NCI-H2227 (cell line): ENCODE results near the gene MADCAM1.

Source experiments
- DNase-seq: peaks from one replicate; lab custom pipeline; 2025; ENCODE audit not compliant: unreplicated experiment; lab: John Stamatoyannopoulos, UW

Gene MADCAM1

DNA sequence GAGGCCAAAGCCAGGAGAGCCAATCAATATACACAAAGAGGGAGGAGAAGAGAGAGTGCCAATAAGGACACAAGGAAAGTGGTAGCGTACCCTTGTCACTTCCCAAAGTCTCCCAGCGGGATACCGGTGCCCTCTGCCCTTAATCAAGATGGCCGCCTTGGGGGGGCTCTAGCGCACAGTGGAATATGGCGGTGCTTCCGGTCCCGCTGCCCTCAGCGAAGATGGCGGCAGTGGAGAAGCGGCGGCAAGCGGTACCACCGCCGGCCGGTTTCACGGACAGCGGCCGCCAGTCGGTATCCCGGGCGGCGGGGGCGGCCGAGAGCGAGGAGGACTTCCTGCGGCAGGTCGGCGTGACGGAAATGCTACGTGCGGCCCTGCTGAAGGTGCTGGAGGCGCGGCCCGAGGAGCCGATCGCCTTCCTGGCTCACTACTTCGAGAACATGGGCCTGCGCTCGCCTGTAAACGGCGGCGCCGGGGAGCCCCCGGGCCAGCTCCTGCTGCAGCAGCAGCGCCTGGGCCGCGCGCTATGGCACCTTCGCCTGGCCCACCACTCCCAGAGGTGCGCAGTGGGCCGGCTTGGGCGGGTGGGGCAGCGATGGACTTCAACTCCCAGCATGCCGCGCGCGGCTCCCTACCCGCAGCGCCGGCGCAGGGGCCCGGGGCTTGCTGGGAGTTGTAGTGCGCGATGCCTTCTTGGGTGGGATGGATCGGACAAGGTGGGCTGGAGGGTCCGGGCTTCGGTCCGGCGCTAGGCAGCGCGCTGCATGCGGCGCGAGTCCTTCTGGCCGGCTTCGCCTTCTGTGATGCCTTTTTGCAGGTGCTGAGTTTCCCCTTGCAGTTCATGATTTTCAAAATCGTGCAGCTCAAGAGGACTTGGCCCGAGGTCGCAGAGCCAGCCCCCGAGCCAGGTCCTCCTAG lies 11.3 kb downstream of the MADCAM1 start, which contains the start of gene TPGS1:
TPGS1 (plus strand) TSS at position 212 of the 918 bp plus-strand sequence; CDS start at position 222, 10 bp downstream.
- peak; percentile 87 for DNase-seq

DNA sequence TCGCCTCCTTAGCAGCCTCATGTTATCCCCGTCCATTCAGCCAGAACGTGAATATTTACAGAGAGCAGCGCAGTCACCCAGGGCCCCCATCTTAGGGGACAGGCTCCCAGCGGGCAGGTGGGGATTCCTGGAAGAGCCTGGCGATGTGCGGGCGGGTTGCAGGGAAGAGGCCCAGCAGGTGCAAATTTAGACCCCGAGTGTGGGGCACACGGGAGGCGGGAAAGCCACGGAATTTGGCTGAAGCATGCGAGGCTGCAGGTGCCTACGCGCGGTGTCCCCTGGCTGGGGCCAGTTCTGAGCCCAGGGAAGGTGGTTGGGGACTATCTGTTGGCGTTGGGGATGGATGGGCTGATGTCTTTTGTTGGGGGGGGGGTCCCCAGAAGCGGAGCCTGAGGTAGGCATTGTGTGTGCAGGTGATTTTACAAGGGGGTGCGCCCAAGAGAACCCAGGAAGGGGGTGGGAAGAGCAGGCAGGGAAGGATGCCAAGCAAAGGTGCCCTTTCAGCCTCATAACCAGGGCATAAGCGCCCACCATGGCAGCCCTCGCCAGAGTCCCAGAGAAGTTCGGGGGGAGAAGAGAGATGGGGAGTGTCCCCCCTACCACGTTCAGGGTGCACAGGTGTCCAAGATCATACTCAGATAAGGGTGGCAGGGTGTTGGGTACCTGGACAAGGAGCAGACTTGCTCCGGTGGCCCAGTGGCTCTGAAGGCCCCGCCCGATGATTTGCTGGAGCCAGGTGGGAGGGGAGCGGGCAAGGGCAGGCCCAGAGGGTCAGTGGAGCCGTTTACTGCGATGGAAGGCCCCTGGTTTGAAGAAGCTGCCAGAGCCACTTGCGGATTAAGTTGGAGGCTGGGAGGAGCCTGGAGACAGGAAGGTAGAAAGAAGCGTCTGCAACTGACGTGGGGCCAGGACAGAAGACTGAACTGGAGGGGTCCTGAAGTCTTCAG lies 12.2 kb downstream of the MADCAM1 start:
- DNase-seq, result no peak

DNA sequence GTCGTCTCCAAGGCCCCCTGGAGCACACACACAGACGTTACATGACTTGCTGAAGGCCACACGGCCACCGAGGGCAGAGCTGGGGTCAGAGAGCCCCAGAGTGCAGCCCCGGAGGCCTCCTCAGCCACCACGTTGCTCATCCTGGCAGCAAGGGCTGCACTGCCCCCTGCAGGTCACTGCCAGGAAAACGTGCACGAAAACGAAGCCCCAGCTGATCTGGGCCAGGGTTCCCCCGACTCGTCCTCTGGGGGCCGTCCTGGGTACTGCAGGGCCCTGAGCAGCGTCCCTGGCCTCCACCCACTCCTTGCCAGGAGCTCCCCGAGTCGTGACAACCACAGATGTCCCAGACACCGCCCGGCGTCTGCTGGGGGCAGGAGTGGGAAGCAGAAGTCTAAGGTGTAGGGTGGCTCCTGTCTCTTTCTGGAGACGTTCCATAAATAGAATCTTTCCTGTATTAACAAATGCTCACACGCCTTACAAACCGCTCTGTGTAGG lies 14.4 kb downstream of the MADCAM1 start:
- peak; percentile 90 for DNase-seq

DNA sequence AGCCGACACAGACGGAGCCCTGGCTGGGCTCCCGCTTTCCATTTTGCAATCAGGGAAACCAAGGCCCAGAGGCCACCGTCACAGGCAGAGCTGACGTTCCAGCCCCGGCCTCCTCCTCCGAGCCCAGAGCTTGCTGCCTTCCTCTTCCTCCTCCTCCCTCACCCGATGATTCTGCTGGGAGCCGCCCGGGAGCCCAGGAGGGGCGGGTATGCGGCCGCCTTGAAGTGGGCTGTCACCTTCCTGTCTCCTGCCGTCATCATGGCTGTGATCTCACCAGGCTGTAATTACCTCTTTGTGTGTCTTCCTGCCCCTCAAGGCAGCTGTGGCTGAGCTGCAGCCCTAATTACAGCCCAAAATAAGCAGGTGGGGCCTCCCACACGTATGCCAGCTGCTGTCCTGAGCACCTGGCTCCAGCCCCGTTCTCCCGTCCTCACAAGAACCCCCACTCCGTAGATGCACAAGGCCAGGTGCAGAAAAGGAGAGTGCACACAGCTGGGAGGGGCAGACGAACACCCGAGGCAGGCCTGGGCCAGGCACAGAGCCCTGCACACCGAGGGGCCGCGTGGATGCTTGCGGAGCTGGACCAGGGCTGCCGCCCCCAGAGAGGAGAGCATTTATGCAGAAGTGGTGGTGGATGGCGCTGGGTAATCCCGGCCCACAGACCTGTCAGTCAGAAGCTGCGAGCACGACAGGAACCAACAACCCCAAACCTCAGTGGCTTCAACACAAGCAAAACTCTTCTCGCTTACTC lies 15.0 kb downstream of the MADCAM1 start:
- peak; percentile 91 for DNase-seq

DNA sequence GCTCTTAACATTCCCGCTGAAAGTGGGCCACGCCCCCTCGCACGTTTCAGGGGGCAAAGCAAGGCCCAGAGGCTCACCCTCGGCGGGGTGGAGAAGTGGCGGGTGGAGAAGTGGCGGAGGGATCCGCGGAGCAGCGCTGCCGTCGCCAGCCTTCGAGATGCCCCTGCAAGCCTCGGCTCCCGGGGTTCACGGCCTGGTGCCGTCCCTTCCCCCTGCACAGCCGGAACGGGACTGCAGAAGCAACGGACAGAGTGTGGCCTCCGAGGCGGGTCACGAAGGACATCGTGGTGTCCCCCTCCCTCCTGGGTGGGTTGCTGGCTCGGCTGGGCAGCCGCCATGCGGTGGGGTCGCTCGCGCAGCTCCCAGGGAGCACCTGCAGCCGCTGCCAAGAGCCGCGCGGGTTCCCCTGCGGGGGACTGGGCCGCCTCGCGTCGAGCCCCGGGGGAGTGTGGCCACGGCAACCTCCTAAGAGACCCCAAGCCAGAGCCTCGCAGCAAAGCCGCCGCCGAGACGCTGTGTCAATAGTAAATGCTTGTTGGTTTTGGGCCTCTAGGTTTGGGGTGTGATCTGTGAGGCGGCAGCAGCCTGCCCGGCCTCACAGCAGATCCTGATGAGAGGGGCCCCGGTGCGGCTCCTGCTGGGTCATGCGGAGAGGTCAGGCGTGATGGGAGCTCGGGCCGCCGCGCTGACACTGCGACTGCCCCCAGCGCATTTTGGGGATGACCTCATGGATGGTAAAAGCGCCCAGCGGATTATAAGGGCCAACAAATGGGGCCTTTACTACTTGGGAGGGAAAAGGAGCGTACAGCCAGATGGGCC lies 16.5 kb downstream of the MADCAM1 start:
- DNase-seq, result peak; percentile 58

DNA sequence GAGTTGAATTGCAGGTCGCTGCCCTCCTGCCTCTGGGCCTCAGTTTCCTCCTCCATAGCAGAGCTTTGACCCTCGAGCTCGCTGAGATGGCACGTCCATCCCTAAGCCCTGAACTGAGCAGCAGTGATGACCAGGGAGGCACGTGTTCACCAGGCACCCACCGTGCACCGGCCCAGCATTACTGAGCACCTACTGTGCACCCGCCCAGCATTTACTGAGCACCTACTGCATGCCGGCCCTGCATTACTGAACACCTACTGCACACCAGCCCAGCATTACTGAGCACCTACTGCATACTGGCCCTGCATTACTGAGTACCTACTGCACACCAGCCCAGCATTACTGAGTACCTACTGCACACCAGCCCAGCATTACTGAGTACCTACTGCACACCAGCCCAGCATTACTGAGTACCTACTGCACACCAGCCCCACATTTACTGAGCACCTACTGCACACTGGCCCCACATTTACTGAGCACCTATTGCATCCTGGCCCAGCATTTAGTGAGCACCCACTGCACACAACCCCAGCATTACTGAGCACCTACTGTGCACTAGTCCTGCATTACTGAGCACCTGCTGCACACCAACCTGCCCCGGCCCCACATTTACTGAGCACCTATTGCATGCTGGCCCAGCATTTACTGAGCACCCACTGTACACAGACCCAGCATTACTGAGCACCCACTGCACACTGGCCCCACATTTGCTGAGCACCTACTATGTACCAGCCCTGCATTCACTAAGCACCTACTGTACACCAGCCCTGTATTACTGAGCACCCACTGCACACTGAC lies 17.3 kb downstream of the MADCAM1 start:
- no peak for DNase-seq

DNA sequence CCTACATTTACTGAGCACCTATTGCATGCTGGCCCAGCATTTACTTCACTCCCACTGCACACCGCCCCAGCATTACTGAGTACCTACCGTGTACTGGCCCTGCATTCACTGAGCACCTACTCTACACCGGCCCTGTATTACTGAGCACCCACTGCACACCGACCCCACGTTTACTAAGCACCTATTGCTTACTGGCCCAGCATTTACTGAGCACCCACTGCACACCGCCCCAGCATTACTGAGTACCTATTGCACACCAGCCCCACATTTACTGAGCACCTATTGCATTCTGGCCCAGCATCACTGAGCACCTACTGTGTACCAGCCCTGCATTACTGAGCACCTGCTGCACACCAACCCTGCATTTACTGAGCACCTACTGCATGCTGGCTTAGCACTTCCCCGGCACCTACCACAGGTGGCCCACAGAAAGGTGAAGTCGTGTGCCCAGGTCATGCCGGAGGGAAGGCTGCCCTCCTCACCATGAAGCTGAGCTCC lies 17.9 kb downstream of the MADCAM1 start:
- no peak for DNase-seq

DNA sequence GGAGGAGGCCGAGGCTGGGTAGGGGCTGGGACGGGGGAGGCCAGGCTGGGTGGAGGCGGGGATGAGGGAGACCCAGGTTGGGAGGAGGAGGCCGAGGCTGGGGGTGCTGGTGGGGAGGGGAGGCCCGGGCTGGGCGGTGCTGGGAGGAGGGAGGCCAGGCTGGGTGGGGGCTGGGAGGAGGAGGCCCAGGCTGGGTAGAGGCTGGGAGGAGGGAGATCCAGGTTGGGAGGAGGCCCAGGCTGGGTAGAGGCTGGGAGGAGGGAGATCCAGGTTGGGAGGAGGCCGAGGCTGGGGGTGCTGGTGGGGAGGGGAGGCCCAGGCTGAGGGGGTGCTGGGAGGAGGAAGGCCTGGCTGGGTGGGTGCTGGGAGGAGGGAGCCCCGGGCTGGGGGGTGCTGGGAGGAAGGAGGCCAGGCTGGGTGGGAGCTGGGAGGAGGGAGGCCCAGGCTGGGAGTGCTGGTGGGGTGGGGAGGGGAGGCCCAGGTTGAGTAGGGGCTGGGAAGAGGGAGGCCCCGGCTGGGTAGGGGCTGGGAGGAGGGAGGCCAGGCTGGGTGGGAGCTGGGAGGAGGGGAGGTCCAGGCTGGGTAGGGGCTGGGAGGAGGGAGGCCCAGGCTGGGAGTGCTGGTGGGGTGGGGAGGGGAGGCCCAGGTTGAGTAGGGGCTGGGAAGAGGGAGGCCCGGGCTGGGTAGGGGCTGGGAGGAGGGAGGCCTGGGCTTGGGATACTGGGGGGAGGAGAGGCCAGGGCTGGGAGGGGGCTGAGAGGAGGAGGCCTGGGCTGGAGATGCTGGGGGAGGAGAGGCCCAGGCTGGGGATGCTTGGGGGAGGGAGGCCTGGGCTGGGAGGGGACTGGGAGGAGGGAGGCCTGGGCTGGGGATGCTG lies 21.7 kb downstream of the MADCAM1 start:
- DNase-seq, result no peak

DNA sequence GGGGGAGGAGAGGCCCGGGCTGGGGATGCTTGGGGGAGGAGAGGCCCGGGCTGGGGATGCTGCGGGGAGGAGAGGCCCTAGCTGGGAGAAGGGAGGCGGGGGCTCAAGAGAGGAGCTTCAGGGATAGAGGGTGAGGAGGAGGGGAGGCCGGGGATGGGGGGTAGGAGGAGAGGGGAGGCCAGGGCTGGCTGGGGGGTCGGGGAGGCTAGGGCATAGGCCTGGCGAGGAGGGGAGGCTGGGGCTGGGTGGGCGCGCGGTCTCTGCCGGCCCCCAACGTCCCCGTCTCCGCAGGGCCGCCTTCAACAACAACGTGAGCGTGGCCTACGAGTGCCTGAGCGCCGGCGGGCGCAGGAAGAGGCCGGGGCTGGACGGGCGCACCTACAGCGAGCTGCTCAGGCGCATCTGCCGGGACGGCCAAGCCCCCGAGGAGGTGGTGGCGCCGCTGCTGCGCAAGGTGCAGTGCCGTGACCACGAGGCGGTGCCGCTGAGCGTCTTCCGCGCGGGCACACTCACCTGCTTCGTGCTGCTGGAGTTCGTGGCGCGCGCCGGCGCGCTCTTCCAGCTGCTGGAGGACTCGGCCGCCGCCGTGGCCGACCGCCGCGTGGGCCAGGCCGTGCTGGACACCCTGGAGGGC lies 22.4 kb downstream of the MADCAM1 start:
- no peak for DNase-seq

DNA sequence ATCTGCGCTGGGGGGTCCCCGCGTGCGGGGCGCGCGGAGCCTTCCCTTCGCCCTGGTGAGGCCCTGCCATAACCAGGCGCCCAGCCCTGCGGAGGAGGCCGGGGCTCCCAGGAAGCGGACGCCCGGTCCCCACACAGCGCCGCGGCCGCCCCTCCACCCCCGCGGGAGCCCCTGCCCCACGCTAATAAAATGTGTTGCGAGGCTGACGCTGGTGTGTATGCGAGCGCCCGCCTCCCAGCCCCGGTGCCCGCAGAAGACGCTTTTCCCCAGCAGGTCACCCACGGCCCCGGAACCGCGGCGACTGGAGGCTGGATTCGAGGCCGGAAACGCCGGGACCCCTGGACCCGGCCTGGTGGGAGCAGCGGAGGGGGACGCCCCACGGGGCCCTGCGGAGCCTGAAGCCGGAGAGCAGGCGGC lies 23.2 kb downstream of the MADCAM1 start:
- no peak for DNase-seq

DNA sequence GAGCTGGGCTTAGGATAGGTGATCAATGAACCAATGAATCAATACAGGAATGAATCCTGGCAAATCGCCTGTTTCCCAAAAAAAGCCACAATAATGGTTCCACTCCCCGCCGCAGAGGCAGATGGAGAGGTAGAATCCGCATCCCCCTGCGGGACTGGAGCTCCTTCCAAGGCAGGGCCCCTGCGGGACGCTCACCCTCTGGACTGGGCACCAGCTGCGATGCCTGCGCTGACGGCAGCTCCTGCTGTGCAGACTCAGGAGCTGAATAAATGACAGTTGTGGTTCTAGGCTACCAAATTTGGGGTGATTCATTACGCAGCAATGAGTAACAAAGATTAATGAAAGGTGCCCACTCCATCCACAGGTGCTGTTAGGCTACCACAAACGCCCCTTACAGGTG lies 26.4 kb downstream of the MADCAM1 start:
- DNase-seq, result no peak

DNA sequence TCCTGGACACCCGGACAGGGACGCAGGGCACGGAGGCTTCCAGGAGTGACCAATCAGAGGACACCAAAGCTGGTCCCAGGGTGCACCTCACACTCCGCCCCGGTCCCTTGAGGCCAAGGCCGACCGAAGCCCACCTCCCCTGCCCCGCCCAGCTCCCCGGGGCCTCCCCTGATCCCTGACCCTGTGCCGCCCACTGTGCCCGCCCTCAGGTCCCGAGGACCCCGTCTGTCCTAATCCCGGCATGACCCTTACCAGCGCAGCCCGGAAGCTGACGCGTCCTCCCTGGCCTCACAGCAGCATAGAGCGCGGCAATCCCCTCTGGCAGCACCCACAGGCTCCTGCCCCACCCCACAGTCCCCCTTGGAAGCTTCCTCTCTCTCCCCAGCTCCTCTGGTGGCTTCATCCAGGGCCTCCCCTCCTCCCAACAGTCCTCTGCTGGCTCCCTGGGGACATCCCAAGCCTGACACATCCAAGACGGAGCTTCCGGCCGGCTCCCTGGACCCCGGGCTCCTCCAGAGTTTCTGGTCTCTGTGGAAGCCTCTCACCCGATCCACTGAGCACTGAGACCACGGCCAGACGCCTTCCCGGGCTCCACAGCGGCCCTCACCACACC lies 27.9 kb downstream of the MADCAM1 start:
- no peak for DNase-seq

DNA sequence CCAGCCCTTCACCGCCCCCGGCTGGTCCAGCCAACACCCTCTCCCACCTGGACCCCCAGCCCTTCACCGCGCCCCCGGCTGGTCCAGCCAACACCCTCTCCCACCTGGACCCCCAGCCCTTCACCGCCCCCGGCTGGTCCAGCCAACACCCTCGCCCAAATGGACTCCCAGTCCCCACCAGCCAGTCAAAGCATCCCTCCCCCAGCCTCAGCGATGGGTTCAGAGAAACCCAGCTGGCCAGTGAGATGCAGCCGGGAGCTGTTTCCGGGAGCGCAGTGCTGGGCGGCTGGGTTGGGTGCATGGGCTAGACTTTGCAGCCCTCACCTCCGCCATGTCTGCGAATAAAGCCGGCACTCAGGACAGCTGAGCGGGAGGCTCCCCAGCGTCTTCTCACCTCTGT lies 28.7 kb downstream of the MADCAM1 start:
- DNase-seq, result no peak

DNA sequence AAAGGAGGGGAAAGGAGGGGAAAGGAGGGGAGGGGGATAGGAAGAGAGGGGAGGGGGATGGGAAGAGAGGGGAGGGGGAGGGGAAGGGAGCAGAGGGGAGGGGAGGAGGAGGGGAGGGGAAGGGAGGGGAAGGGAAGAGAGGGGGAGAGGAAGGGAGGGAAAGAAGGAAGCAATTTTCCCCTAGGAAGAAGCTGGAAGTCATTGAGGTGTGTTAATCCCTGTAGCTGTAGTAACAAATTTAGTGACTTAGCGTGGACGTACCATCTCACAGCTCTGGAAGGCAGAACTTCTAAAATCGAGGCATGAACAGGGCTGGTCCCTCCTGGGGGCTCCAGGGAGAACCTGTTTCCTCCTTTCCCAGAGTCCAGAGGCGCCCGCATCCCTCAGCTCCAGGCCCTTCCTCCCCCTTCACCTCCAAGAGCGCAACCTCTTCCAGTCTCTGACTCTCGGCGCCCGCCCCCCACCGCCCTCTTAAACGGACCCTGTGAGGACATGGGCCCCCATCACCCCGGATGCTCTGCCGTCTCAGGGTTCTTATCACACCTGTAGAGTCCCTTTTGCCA lies 29.7 kb downstream of the MADCAM1 start:
- DNase-seq, result no peak

DNA sequence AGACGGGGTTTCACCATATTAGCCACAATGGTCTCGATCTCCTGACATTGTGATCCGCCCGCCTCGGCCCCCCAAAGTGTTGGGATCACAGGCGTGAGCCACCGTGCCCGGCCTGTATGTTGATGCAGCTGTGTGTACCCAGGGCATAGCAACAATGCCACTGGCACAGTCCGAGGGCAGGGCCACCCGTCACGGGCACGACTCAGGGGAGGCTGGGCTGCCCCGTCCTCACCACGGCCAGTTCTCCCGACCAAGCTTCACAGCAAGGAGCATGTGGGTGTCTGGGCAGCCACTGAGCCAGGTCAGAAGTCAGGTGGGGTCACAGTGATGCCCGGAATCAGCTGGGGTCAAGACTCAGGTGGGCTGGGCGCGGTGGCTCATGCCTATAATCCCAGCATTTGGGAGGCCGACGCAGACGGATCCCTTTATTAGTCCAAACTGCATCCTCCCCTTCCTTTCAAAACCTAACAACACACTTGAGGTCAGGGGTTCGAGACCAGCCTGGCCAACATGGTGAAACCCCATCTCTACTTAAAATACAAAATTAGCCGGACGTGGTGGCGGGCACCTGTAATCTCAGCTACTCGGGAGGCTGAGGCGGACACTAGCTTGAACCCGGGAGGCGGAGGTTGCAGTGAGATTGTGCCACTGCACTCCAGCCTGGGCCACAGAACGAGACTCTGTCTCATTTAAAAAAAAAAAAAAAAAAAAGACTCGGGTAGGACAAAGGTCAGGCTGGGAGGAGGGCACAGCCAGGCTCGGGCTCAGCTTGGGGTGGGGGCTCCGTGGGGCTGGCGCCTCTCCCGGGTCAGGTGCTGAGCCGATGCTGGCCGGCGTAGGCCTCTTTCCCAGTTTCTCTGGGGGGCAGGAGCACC lies 34.1 kb downstream of the MADCAM1 start:
- no peak for DNase-seq
